Right ventricle myocardium superior (tissue), 1 donor: ENCODE results near the gene EFCC1. TPM values are rescaled to one million over a fixed set of nuclear protein-coding genes. Genes with fewer than 3 reads are reported as not detected.

Experiments
- ATAC-seq: fragments of 200-7000 bp; cut with Tn5 transposase; one replicate; pipeline ENCODE4 v1.9.1; 2020; ENCODE audit warnings: mild to moderate bottlenecking; ENCODE audit not compliant: poor library complexity
- DNase-seq: peaks from one replicate; pipeline ENCODE4 v3.0.0-alpha.2; 2020
- intact Hi-C: fragments of 100-400 bp; cut with DNase I; formaldehyde crosslinking; loops from one replicate; pipeline ENCODE4 v1.11.2; 2022
- total RNA-seq: library from RNA; stranded (reverse); fragmentation: NEBNext Ultra II Directional; extraction: Animal tissue kit (Norgen Biotek cat#: 25700); gene quantifications from one replicate; pipeline ENCODE4 v1.2.1, GENCODE V29; 2021
- donor health status: DM: no; HTN: yes; CAD: no; lungs with severe emphysema.

Gene EFCC1
- total RNA-seq, 1 donor from 2014 or later: 2.4 TPM

DNA sequence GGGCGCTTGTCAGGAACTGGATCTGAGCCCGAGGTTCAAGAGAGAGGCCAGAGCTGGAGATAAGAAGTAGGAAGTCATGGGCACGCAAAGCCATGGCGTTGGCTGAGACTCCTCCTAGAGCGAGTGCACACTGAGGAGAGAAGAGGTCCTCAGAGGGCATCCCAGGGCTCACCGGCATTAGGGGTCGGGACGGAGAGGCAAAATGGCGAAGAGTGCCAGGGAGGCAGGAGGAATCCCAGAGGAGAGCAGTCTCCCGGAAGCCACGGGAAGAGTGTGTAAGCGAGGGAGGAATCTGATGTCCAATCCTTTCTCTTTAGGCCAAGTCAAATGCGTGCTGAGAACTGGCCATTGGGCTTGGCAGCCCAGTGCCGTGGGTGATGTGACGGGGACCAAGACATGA lies 24.0 kb downstream of the EFCC1 start:
- ATAC-seq (no peak), DNase-seq (peak; percentile 41)
- intact Hi-C loops: no loop called here

DNA sequence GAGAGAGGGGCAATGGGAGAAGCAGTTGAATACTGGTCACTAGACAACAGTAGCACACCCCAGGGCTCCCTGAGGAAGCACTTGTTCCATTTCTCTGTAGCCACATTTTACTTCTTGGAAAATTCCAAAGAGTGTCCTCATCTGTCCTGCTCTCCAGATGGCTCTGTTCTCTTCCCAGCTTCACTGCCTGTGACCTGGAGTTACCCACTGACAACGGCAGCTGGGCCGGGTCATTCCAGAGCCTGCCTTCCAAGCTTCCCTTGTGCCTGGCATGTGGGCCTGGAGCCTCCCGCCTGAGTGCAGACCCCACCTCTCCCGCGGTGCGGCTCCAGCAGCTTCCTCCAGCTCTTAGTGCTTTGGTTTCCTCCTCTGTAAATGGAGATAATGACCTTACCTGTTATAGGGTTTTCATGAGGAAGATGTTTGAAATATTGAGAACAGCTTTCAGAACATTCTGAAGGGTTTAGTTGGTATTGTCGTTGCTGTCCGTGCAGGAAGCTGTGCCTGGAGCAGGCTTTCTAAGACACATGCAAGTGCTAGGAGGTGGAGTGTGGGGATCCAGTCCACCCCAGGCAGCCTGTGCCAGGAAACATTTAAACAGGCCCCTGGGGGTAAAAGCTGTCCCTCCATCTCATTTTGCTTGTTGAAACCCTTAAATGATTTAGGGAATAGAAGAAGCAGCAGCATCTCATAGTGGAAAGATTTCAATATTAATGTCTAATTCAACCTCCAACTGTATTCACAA lies 24.8 kb downstream of the EFCC1 start:
- ATAC-seq: peak; percentile 55
- intact Hi-C loops: no loop called here

DNA sequence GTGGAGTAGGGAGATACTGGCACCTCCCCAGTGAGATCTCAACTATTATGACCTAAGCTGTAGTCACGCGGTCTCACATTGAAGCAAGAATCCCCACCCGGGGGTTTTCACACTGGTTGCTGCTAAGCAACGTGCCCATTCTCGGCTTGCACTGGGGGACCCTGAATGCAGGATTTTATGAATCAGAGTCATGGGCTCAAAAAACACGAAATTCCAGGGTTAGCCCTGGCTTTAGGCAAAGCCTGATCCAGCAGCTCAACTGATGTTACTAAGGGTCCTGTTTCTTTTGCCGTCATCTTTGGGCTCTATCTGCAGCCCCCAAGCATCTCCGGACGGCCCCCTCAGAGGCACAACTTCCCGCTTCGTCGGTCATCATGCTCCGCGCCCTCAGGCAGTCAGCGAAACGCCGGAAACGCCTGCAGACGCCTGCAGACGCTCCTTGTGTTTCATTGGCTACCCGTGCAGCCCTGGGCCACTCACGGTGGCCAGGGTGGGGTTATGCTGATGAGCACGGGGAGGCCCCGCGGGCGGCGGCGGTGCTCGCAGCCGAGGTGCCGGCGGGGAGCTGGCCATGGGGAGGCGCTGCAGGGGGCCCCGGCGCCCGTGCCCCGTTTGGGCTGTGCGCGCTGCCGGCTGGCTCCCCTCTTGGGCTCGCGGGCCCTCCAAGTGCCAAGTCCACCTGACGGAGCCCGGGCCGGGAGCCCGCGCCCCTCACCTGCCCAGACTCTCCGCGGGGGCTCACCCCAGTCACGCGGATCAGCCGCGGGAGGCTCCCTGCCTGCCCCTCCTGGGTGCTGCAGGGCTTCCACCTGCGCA lies 25.8 kb downstream of the EFCC1 start:
- intact Hi-C loops: no loop called here
- ATAC-seq (peak; percentile 90), DNase-seq (peak; percentile 93)

More for the DNA sequence above, 24.8 kb downstream of the EFCC1 start:
- DNase-seq: peak; percentile 83

DNA sequence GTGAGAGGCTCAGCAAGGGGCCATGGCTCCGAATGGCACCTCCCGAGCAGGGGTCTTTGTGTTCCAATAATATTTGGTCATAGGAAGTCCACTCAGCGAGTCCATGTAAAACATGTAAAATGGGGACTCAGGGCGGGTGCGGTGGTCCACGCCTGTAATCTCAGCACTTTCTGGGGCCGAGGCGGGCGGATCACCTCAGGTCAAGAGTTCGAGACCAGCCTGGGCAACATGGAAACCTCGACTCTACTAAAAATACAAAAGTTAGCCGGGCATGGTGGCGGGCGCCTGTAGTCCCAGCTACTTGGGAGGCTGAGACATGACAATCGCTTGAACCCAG lies 26.4 kb downstream of the EFCC1 start:
- DNase-seq: no peak
- ATAC-seq: no peak
- intact Hi-C loops: no loop called here

DNA sequence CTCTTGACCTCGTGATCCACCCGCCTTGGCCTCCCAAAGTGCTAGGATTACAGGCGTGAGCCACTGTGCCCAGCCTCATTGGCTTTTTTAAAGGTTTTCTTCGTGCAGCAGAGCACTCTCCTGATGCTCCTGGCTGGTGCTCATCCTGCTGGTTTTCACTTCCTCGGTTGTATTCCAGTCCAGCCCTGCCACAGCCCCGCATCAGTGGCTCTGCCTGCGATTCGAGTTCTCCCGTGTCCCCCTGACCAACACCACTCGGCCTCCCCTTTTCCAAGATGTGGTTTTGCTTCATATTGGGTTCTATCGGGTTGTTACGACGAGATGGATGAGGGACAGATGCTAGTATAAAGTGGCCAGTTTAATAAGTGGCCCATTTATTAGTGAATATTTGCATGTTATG lies 27.8 kb downstream of the EFCC1 start:
- DNase-seq (peak; percentile 27), ATAC-seq (no peak)
- intact Hi-C loops: no loop called here

DNA sequence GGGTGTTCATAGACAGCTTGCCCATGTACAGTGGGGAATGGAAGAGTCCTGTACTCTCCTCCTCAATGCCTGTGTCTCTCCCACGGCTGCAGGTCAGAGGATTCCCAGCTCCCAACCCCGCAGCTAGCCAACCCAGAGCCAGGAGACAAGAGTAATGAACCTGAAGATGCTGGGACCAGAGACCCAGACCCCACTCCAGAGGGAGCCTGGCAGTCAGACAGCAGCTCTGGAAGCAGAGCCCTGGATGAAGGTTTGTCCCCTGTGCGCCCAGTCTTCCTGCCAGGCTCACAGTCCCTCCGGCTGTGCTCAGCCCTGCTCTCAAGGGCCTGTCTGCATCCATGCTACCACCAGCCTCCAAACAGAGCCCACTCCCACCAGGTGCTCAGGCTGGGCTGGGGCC lies 29.5 kb downstream of the EFCC1 start:
- ATAC-seq: no peak
- intact Hi-C loops: no loop called here
- peak; percentile 40 for DNase-seq

DNA sequence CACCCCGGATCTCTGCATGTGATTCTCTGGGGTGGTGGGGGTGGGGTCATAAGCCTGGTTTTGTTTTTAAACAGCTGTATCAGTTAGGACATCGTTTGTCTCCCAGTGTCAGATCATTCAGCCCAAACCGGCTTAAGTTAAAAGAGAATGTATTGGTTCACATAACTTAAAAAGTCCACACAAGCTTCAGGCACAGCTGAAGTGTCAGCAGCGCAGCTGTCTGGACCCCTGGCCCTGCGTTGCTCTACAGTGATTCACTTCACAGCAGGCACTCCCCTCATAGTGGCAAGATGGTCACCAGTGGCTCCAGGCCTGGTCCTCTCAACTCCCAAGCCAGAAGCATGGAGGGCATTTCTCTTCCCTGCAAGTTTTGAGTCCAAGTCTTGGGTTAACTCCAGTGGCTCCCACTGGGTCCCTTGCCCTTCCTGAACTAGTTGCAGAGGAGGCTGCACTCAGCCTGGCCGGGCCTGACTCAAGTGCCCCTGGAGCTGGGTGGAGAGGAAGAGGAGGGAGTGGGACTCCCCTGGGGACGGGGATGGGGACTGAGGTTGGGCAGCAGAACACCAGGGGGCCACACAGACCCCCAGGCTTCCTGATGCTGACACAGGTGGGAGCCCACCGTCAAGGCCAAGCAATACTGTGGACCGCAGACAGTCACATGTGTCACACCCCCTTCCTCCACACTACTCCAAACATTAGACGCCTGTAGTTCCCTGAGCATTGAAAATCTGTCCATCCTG lies 30.5 kb downstream of the EFCC1 start:
- ATAC-seq (no peak), DNase-seq (peak; percentile 27)
- intact Hi-C loops: no loop called here

DNA sequence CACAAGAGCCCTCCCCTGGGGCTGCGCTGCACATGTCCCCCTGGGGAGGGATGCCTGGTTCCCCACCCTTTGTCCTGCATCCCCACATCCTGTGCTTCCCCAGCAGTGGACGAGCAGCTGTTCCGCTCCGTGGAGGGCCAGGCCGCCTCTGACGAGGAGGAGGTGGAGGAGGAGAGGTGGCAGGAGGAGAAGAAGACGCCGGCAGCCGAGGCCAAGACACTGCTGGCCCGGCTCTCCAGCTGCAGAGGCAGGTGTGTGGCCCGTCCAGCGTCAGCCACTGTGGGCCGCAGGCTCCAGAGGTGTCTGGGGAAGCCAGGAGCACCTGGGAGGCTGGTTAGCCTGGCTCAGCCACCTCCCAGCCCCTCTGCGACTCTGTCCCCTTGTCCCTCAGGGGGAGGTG lies 31.6 kb downstream of the EFCC1 start:
- intact Hi-C loops: no loop called here
- DNase-seq (peak; percentile 20), ATAC-seq (no peak)

DNA sequence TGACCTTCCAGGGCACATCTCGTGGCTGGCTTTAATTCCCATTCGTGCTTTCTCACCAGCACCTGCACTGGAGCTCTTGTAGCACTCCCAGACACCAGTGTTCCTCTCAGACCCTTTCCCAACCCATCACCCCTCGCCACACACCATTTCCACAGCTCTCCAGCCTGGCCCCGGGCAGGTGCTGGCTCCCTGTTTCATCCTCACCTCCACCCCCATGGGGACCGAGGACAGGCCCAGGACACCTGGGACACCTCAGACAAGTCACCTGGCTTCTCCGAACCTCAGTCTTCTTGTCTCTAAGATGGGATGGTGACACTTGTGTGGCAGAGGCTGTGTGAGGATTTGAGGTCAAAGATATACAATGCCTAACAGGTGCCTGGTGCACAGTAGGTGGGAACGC lies 32.0 kb downstream of the EFCC1 start:
- intact Hi-C loops: no loop called here
- no peak for DNase-seq
- ATAC-seq: no peak

DNA sequence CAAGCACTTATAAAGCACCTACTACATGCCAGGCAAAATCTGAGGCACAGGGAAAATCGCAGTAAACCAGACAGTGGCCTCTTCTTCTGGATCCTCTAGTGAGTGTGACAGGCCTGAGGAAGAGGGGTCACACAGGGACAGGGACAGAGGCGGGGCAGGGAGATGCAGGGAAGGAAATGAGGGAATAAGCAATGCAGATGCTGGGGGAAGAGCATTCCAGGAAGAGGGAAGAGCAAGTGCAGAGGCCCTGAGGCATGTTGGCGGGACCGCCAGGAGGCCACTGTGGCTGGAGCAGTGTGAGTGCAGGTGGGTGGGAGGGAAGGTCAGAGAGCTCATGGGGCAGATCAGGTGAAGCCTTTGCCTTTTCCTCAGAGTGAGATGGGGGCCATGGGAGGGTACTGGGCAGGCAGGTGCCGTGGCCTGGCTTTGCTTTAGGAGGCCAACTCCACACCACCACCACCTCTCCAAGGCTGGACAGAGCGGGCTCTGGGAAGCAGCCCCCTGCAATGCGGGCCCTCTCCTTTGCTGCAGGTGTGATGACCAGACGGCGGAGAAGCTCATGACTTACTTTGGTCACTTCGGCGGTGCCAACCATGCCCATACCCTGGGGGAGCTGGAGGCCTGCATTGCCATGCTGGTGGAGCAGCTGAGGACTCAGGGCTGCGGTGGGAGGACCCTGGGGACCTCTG lies 32.7 kb downstream of the EFCC1 start:
- ATAC-seq: no peak
- intact Hi-C loops: no loop called here
- DNase-seq: peak; percentile 34

DNA sequence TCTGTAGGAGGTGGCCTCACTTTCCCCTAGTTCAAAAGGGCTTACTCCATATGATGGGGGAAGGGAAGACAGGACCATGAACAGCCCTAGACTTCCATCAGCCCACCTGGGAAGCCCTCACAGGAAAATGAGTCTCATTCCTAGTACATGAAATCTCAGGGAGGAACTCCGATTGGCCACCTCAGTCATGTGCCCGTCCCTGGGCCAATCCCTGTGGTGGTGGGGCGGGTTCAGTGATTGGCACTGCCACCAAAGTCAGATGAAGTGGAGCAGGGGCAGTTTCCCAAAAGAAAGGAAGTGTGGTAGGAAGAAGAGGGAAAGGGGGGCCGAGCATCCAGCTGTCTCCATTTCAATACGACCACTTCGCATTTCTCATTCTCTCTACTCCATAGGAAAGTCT lies 33.5 kb downstream of the EFCC1 start:
- ATAC-seq (no peak), DNase-seq (no peak)
- intact Hi-C loops: no loop called here

DNA sequence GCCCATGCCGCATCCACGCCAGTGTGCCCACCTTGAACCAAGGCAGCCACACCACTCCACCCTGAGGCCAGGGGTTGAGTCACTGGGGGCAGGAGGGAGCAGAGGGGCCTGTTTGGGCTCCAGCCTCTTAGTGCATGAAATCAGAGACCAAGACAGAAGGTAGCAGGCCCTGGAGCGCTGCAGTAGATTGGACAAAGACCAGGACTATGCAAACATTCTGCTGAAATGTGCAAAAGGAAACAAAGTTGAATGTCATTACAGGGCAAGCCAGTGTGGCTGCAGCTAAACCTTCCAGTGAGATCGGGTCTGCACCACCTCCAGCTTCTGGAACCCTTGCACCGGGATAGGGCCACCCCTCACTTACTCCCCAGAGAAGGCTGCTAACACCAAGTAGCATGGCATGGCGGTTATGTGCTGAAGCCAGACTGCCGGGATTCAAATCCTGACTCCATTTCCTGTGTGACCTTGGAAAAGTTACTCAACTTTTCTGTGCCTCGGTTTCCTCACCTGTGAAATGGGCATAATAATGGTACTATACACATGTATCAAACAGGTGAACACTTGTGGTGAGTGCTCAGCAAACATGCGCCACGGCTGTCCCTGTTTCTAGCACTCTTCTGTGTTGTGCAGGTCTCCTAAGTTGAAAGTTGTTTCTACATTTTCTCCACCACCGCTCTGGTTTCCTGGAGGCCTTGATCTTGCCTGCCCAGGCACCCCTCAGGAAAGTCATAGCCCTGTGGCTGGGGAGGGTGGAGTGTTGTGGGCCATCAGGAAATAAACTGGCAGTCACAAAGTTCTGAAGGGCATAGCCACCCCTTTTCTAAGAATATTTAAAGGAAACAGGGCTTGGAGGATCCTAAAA lies 34.5 kb downstream of the EFCC1 start:
- intact Hi-C loops: no loop called here
- DNase-seq: no peak
- no peak for ATAC-seq

DNA sequence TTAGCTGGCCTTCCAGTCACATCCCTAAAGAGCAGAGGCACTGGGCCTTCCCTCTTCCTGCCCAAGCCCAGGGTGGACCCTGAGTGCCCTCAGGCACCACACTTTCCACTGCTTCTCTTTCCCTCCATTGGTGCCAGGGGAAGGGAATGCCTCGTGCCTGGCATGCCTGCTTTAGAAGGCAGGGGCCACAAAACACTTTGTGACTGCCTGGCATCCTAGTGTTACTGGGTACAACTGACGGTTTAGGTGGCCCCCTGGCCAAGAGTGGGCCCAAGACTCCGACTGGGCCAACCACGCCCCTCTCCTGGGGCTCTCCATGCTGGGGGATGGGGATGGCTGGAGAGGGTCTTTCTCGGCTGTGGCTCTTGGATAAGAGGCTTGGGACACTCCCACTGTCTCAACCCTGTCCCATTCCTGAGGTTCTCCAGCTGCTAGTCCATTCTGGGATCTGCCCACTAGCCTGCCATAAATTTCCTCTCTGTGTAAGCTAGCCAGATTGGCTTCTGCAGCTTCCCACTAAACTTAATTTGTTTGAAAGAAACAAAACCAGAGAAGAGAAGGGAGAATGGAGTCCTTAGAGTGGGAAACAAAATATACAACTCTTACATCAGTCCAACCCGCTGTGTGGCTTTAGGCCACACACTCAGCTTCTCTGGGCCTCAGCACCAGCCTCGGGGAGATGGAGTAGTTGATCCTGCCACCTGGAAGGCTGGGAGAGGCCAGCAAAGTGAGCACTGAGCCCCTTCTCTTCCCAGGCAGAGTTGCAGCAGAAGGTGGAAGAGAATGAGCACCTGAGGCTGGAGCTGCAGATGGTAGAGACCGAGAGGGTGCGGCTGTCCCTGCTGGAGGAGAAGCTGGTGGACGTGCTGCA lies 35.4 kb downstream of the EFCC1 start:
- ATAC-seq (no peak), DNase-seq (no peak)
- intact Hi-C loops: no loop called here

DNA sequence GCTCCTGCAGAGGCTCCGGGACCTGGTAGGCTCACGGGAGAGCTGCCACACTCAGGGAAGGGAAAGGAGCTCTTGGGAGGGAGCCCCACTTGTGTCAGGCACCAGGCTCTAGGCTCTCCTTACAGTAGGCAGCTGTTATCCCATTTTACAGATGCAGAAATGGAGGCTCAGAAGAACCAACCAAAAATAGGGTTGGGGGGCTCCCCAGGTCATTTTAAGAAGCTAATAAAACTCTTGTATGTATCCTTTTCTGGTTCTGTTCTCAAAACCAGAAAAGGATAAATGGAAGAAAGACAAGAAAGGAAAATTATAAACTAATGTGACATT lies 36.0 kb downstream of the EFCC1 start:
- DNase-seq: no peak
- ATAC-seq: no peak
- intact Hi-C loops: no loop called here

DNA sequence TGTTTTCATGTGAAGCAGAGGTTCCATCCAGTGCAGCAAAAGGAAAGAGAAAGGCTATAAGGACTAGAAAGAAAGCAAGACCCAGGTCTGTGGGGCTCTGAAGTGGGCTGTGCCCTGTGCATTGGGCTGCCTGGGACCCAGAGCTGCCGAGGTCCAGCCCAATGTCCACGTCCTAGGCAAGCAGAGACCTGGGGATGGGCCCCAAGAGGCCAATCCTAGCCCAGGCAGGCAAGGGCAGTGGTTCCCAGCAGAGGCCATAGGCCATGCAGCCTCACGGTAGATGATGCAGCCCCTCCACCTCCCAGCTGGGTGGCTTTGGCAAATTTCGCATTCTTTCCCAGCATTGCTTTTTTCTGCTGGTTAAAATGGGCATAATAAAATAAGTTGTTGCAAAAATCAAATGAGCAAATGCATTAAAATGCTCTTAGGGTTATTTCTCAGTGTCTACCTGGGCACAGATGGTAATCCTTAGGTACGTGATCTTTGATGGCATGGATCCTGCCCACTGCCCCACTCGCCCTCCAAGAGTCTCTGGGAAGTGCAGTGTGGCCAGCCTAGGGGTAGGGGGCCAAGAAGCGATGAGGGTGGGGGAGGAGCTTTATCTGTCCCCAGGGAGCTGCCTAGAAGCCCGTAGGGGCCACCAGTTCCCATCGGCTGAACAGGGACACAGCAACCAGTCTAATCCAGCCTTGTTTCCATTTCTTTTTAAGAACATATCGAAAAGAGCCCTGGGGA lies 37.2 kb downstream of the EFCC1 start:
- DNase-seq: no peak
- ATAC-seq: no peak
- intact Hi-C loops: no loop called here

DNA sequence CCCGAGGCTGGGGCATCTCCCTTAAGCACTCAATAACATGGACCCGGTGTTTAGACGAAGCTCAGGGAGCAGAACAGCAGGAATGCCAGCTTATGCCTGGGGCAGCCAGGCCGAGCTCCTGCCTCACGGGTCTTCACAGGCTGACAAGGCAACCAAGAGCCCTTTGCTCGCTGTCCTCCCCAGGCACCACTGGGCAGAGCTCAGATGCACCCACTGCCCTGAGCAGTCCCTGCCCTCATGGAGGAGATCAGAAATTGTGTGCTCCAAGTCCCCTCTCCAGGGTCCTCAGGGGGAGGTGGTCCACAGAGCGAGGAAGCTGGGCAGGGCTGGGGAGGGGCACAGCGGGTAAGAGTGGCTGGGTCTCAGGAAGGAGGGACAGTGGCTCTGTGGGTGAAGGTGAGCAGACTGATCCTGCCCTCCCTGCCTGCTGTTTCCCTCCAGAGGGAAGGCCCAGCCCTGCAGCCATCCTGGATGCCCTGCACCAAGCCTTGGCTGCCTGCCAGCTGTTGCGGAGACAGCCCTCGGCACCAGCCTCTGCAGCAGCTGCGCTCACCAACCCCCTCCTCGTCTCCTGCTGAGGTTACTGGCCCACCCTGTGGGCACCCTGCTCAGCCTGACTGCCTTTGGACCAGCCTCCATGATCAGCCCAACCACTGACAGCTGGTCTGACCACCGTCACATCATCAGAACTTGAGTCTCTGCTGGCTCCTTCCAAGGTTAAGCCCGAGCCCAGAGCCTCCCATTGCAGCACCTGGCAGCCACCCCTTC lies 38.4 kb downstream of the EFCC1 start:
- intact Hi-C loops: no loop called here
- ATAC-seq (peak; percentile 53), DNase-seq (peak; percentile 68)
